Mesodermal cell (in vitro differentiated cells): ENCODE data around the gene MTNR1A.
A peak's percentile ranks its signal among the peaks of the same experiment; 100 is the strongest.

Experiments
- H3K27ac ChIP-seq: 2 replicates; pipeline ENCODE4 v1.7.0; 2013; ENCODE audit warnings: mild to moderate bottlenecking, low read depth, low read length, moderate library complexity; ENCODE audit not compliant: severe bottlenecking
- H3K36me3 ChIP-seq: 2 replicates; pipeline ENCODE4 v1.7.1; 2013; ENCODE audit warnings: mild to moderate bottlenecking, low read length, moderate library complexity; ENCODE audit not compliant: control insufficient read depth, insufficient read depth
- H3K4me1 ChIP-seq: one replicate; pipeline ENCODE4 v1.7.1; 2013; ENCODE audit warnings: mild to moderate bottlenecking, low read length; ENCODE audit not compliant: insufficient read depth, control insufficient read depth, poor library complexity, severe bottlenecking
- H3K4me3 ChIP-seq: 2 replicates; pipeline ENCODE4 v1.7.0; 2013; ENCODE audit warnings: low read length, control low read depth, mild to moderate bottlenecking; ENCODE audit not compliant: insufficient read depth, poor library complexity, severe bottlenecking; ENCODE audit errors: extremely low read depth
- H3K9me3 ChIP-seq: 2 replicates; pipeline ENCODE4 v1.7.1; 2013; ENCODE audit warnings: mild to moderate bottlenecking, low read length, moderate library complexity; ENCODE audit not compliant: control insufficient read depth
- WGBS, 2 experiments: methylation state at CpG; one replicate each; pipeline ENCODE4 v1.1.5; 2013; ENCODE audit warnings: missing lambda C conversion rate in 2 of 2; ENCODE audit not compliant: insufficient coverage in 2 of 2; 5-methylcytosine and 5-hydroxymethylcytosine counted together

The MTNR1A gene

GRCh38 chr4:186563761-186564160 lies 8.4 kb upstream of the MTNR1A start:
- no peak overlapping the region for H3K27ac ChIP-seq

GRCh38 chr4:186561748-186562147 lies 6.4 kb upstream of the MTNR1A start:
- Histone ChIP-seq H3K27ac (no peak overlapping the region), H3K36me3 (no peaks in the 10 kb centered on the region), H3K4me1 (peaks cover 5% of the 10 kb centered on the region), H3K4me3 (no peak overlapping the region), H3K9me3 (peaks cover 9% of the 10 kb centered on the region)
- WGBS, 2 experiments: no CpG with 5 or more reads among the region's 1 CpG

More at GRCh38 chr4:186563761-186564160, 8.4 kb upstream of the MTNR1A start:
- H3K9me3 ChIP-seq: peaks cover 10% of the 10 kb centered on the region
- no peaks in the 10 kb centered on the region for H3K4me1 ChIP-seq
- WGBS, 2 experiments: 92% methylated on average over 6 to 9 of the region's 11 CpGs
- H3K36me3 ChIP-seq: no peaks in the 10 kb centered on the region
- no peak overlapping the region for H3K4me3 ChIP-seq

GRCh38 chr4:186560647-186561046 lies 5.3 kb upstream of the MTNR1A start:
- WGBS, 2 experiments: 100% methylated on average over 1 of the region's 3 CpGs
- Histone ChIP-seq H3K4me3 (no peak overlapping the region), H3K36me3 (no peaks in the 10 kb centered on the region), H3K27ac (no peak overlapping the region), H3K4me1 (peaks cover 5% of the 10 kb centered on the region), H3K9me3 (peaks cover 7% of the 10 kb centered on the region)

- Histone ChIP-seq H3K27ac (no peak overlapping the region), H3K36me3 (no peaks in the 10 kb centered on the region), H3K4me3 (no peak overlapping the region), H3K4me1 (peaks cover 5% of the 10 kb centered on the region), H3K9me3 (peaks cover 7% of the 10 kb centered on the region)
- 89 to 96% methylated on average over 3 of the region's 3 CpGs for WGBS, 2 experiments
Observed at GRCh38 chr4:186557486-186557885, 2.1 kb upstream of the MTNR1A start.

- H3K4me3 ChIP-seq: no peak overlapping the region
- 70 to 76% methylated on average over 4 of the region's 7 CpGs for WGBS, 2 experiments
- H3K4me1 ChIP-seq: peaks cover 5% of the 10 kb centered on the region
- no peaks in the 10 kb centered on the region for H3K36me3 ChIP-seq
- H3K27ac ChIP-seq: no peak overlapping the region
- H3K9me3 ChIP-seq: peaks cover 7% of the 10 kb centered on the region
Observed at GRCh38 chr4:186557061-186557460, 1.7 kb upstream of the MTNR1A start.

GRCh38 chr4:186554539-186554913 lies 841 bp downstream of the MTNR1A start:
- Histone ChIP-seq H3K4me1 (peaks cover 5% of the 10 kb centered on the region), H3K27ac (no peak overlapping the region), H3K4me3 (peak overlapping the region; percentile 38), H3K36me3 (no peaks in the 10 kb centered on the region), H3K9me3 (no peaks in the 10 kb centered on the region)
- 20 to 32% methylated on average over 7 to 11 of the region's 12 CpGs for WGBS, 2 experiments

GRCh38 chr4:186553717-186554116 lies 1.6 kb downstream of the MTNR1A start:
- Histone ChIP-seq H3K9me3 (no peaks in the 10 kb centered on the region), H3K4me3 (no peak overlapping the region), H3K27ac (no peak overlapping the region), H3K36me3 (no peaks in the 10 kb centered on the region), H3K4me1 (peaks cover 5% of the 10 kb centered on the region)
- WGBS, 2 experiments: 74 to 78% methylated on average over 10 to 12 of the region's 13 CpGs

- H3K4me1 ChIP-seq: no peaks in the 10 kb centered on the region
- H3K9me3 ChIP-seq: no peaks in the 10 kb centered on the region
- no peaks in the 10 kb centered on the region for H3K36me3 ChIP-seq
- no CpG with 5 or more reads among the region's 2 CpGs for WGBS, 2 experiments
- H3K27ac ChIP-seq: no peak overlapping the region
- no peak overlapping the region for H3K4me3 ChIP-seq
Observed at GRCh38 chr4:186551849-186552248, 3.5 kb downstream of the MTNR1A start.

- Histone ChIP-seq H3K9me3 (no peaks in the 10 kb centered on the region), H3K4me3 (no peak overlapping the region), H3K36me3 (no peaks in the 10 kb centered on the region), H3K4me1 (no peaks in the 10 kb centered on the region), H3K27ac (no peak overlapping the region)
- 89 to 94% methylated on average over 5 to 6 of the region's 7 CpGs for WGBS, 2 experiments
Observed at GRCh38 chr4:186545436-186545835, 9.9 kb downstream of the MTNR1A start.

GRCh38 chr4:186543206-186543605 lies 12.2 kb downstream of the MTNR1A start:
- 100% methylated on average over 2 of the region's 2 CpGs for WGBS, 2 experiments

GRCh38 chr4:186541801-186542200 lies 13.6 kb downstream of the MTNR1A start:
- Histone ChIP-seq H3K36me3 (no peaks in the 10 kb centered on the region), H3K9me3 (no peaks in the 10 kb centered on the region), H3K4me3 (no peak overlapping the region), H3K27ac (no peak overlapping the region), H3K4me1 (no peaks in the 10 kb centered on the region)
- WGBS, 2 experiments: 82 to 89% methylated on average over 3 to 4 of the region's 4 CpGs

More at GRCh38 chr4:186543206-186543605, 12.2 kb downstream of the MTNR1A start:
- no peaks in the 10 kb centered on the region for H3K36me3 ChIP-seq
- no peaks in the 10 kb centered on the region for H3K4me1 ChIP-seq
- H3K27ac ChIP-seq: no peak overlapping the region
- no peak overlapping the region for H3K4me3 ChIP-seq
- no peaks in the 10 kb centered on the region for H3K9me3 ChIP-seq
